IMR-90 (cell line): ENCODE results near the gene KAZN. TPM values are rescaled to one million over a fixed set of nuclear protein-coding genes. Genes with fewer than 3 reads are reported as not detected.

Experiments
- ATAC-seq: fragments of 200-7000 bp; cut with Tn5 transposase; 2 replicates; pipeline ENCODE4 v1.9.1; 2020; ENCODE audit warnings: low read depth, mild to moderate bottlenecking, moderate library complexity
- BruUV-seq: library from RNA; stranded (reverse); fragments of 400-500 nt; replicated peaks from 2 replicates; lab custom pipeline; 2021; lab: Mats Ljungman, UMichigan
- CTCF ChIA-PET: fragments of 300-600 bp; formaldehyde crosslinking; extraction: SDS; loops from one replicate; lab custom pipeline; 2021; ENCODE audit warnings: antibody characterized with exemption; lab: Yijun Ruan, JAX
- POLR2A ChIA-PET: fragments of 300-600 bp; sonication (Branson Sonifier 250); formaldehyde crosslinking; loops from one replicate; lab custom pipeline; 2022; ENCODE audit warnings: antibody characterized with exemption; ENCODE audit not compliant: unreplicated experiment; lab: Charles Lee
- DNase-seq: peaks from one replicate; pipeline ENCODE4 v3.0.0; 2013
- H2AFZ ChIP-seq: replicated peaks from 2 replicates; pipeline ENCODE3; 2013; ENCODE audit warnings: low read length, mild to moderate bottlenecking; ENCODE audit not compliant: poor library complexity
- H2AK5ac ChIP-seq: 2 replicates; pipeline ENCODE4 v1.6.1; 2013; ENCODE audit warnings: low read depth, low read length, inconsistent platforms
- H2AK9ac ChIP-seq: replicated peaks from 2 replicates; pipeline ENCODE3; 2013; ENCODE audit warnings: mild to moderate bottlenecking, low read depth, low read length, moderate library complexity; ENCODE audit not compliant: poor library complexity
- H2BK120ac ChIP-seq: 2 replicates; pipeline ENCODE4 v1.6.1; 2013; ENCODE audit warnings: low read depth, low read length, inconsistent platforms
- H2BK15ac ChIP-seq: 3 replicates; pipeline ENCODE4 v1.6.1; 2013; ENCODE audit warnings: low read depth, low read length, inconsistent platforms
- H2BK20ac ChIP-seq: 2 replicates; pipeline ENCODE4 v1.6.1; 2013; ENCODE audit warnings: low read depth, mild to moderate bottlenecking, inconsistent platforms, low read length, moderate library complexity
- H2BK5ac ChIP-seq: 2 replicates; pipeline ENCODE4 v1.6.1; 2013; ENCODE audit warnings: mild to moderate bottlenecking, low read depth, low read length, inconsistent platforms; ENCODE audit not compliant: poor library complexity, severe bottlenecking
- H3K14ac ChIP-seq: replicated peaks from 2 replicates; pipeline ENCODE4 v1.6.1; 2013; ENCODE audit warnings: low read depth, low read length, inconsistent platforms
- H3K18ac ChIP-seq: 2 replicates; pipeline ENCODE4 v1.6.1; 2013; ENCODE audit warnings: low read depth, low read length, control low read depth
- H3K23ac ChIP-seq: 2 replicates; pipeline ENCODE4 v1.6.1; 2013; ENCODE audit warnings: low read depth, low read length, inconsistent platforms
- H3K27ac ChIP-seq: 2 replicates; pipeline ENCODE4 v1.5.1; 2013; ENCODE audit warnings: mild to moderate bottlenecking, control low read depth, low read length; ENCODE audit not compliant: insufficient read depth
- H3K27me3 ChIP-seq: 2 replicates; pipeline ENCODE4 v1.6.1; 2013; ENCODE audit warnings: low read length; ENCODE audit not compliant: control insufficient read depth, insufficient read depth
- H3K36me3 ChIP-seq: 2 replicates; pipeline ENCODE4 v1.6.1; 2013; ENCODE audit warnings: low read length, mixed read lengths; ENCODE audit not compliant: control insufficient read depth, insufficient read depth
- H3K4ac ChIP-seq: 2 replicates; pipeline ENCODE4 v1.6.1; 2013; ENCODE audit warnings: low read depth, low read length, inconsistent platforms
- H3K4me1 ChIP-seq: 2 replicates; pipeline ENCODE4 v1.6.1; 2013; ENCODE audit warnings: low read length, mixed read lengths; ENCODE audit not compliant: control insufficient read depth, insufficient read depth
- H3K4me2 ChIP-seq: 2 replicates; pipeline ENCODE4 v1.6.1; 2013; ENCODE audit warnings: low read depth, mild to moderate bottlenecking, control low read depth, low read length, moderate library complexity
- H3K4me3 ChIP-seq: 2 replicates; pipeline ENCODE4 v1.5.1; 2013; ENCODE audit warnings: low read depth, mild to moderate bottlenecking, control low read depth, low read length, moderate library complexity; ENCODE audit not compliant: insufficient read depth
- H3K56ac ChIP-seq: 2 replicates; pipeline ENCODE4 v1.6.1; 2013; ENCODE audit warnings: low read length, inconsistent platforms; ENCODE audit not compliant: insufficient read depth; ENCODE audit errors: extremely low read depth
- H3K79me1 ChIP-seq, 2 experiments: 2 replicates each; pipeline ENCODE4 v1.6.1; 2013; ENCODE audit warnings: low read length in 2 of 2, inconsistent platforms in 1 of 2, low read depth in 1 of 2
- H3K9ac ChIP-seq: 2 replicates; pipeline ENCODE4 v1.6.1; 2013; ENCODE audit warnings: low read depth, low read length, control low read depth
- H3K9me1 ChIP-seq: 2 replicates; pipeline ENCODE4 v1.6.1; 2013; ENCODE audit warnings: low read length, inconsistent platforms; ENCODE audit not compliant: insufficient read depth
- H3K9me3 ChIP-seq: 2 replicates; pipeline ENCODE4 v1.6.1; 2013; ENCODE audit warnings: low read length; ENCODE audit not compliant: control insufficient read depth, insufficient read depth
- H4K20me1 ChIP-seq: 2 replicates; pipeline ENCODE4 v1.6.1; 2013; ENCODE audit warnings: low read length, inconsistent platforms; ENCODE audit not compliant: insufficient read depth
- H4K5ac ChIP-seq: 2 replicates; pipeline ENCODE4 v1.6.1; 2013; ENCODE audit warnings: mild to moderate bottlenecking, low read depth, low read length, control low read depth
- H4K8ac ChIP-seq, 2 experiments: 2 replicates each; pipeline ENCODE4 v1.6.1; 2013; ENCODE audit warnings: low read depth in 2 of 2, low read length in 2 of 2, control low read depth in 1 of 2, inconsistent platforms in 1 of 2
- H4K91ac ChIP-seq: 2 replicates; pipeline ENCODE4 v1.6.1; 2013; ENCODE audit warnings: low read depth, low read length, inconsistent platforms; ENCODE audit not compliant: insufficient read depth
- FOS ChIP-seq: fragments of 150-350 bp; IDR thresholded peaks from 2 replicates; pipeline ENCODE4 v1.6.1; 2016; ENCODE audit warnings: low read depth, low read length
- MAZ ChIP-seq: IDR thresholded peaks from 2 replicates; pipeline ENCODE4 v1.6.1; 2012; ENCODE audit warnings: low read depth, mild to moderate bottlenecking, low read length, improper control_type of control experiment, moderate library complexity, borderline replicate concordance
- MXI1 ChIP-seq: IDR thresholded peaks from 2 replicates; pipeline ENCODE4 v1.6.1; 2012; ENCODE audit warnings: low read depth, mild to moderate bottlenecking, low read length, moderate library complexity, borderline replicate concordance
- RCOR1 ChIP-seq: IDR thresholded peaks from 2 replicates; pipeline ENCODE4 v1.6.1; 2012; ENCODE audit warnings: mild to moderate bottlenecking, low read length, improper control_type of control experiment; ENCODE audit not compliant: insufficient replicate concordance
- WGBS, 2 experiments: methylation state at CpG; one replicate each; pipeline versions ENCODE4 v1.1.5 to v1.1.7; 2013; ENCODE audit warnings: missing lambda C conversion rate in 2 of 2; ENCODE audit not compliant: insufficient read length in 1 of 2; ENCODE audit errors: extremely low coverage in 2 of 2; 5-methylcytosine and 5-hydroxymethylcytosine counted together
- dilution Hi-C: fragments of 300-500 bp; cut with HindIII; formaldehyde crosslinking; loops from one replicate; pipeline ENCODE4 v1.14.3; 2018; ENCODE audit warnings: low sequenced_read_pairs; ENCODE audit not compliant: unreplicated experiment
- in situ Hi-C: fragments of 300-500 bp; cut with MboI; formaldehyde crosslinking; loops from 3 replicates; pipeline ENCODE4 v1.14.3; 2019; ENCODE audit warnings: low sequenced_read_pairs, inconsistent platforms, mixed read lengths
- intact Hi-C: fragments of 100-400 bp; cut with micrococcal nuclease; formaldehyde crosslinking; loops from 2 replicates; pipeline ENCODE4 v1.10.0; 2022
- polyA plus RNA-seq, 3 experiments: library from polyadenylated mRNA; depleted of rRNA; stranded (reverse); fragments of >200 nt; gene quantifications; 2 replicates each; pipeline ENCODE4 v1.2.3, GENCODE V29; 2012; ENCODE audit warnings: low replicate concordance in 1 of 3
- total RNA-seq: library from RNA; depleted of rRNA; stranded (reverse); fragments of >200 nt; gene quantifications from 2 replicates; pipeline ENCODE4 v1.2.3, GENCODE V29; 2012

KAZN gene
- total and polyA plus RNA-seq, 2 of the 4 experiments (the other 2 are of a cell fraction) = 5.2 to 10.5 TPM

- Histone ChIP-seq H2AK5ac (no peak overlapping the region), H3K4me3 (no peak overlapping the region), H3K14ac (no peak overlapping the region), H2AK9ac (no peak overlapping the region), H3K36me3 (no peaks in the 10 kb centered on the region), H3K9me3 (no peaks in the 10 kb centered on the region), H4K5ac (no peak overlapping the region), H3K4ac (no peak overlapping the region), H3K27ac (no peak overlapping the region), H3K9ac (no peak overlapping the region), H4K91ac (no peak overlapping the region), H3K56ac (no peak overlapping the region), H4K20me1 (no peaks in the 10 kb centered on the region), H3K4me2 (no peak overlapping the region), H2BK15ac (no peak overlapping the region), H2BK120ac (no peak overlapping the region), H2BK5ac (no peak overlapping the region), H3K27me3 (peaks cover 10% of the 10 kb centered on the region), H3K9me1 (no peaks in the 10 kb centered on the region), H2BK20ac (no peak overlapping the region), H3K79me1 (no peaks in the 10 kb centered on the region), H3K18ac (no peak overlapping the region), H3K4me1 (no peaks in the 10 kb centered on the region), H4K8ac (no peak overlapping the region), H3K23ac (no peak overlapping the region), H2AFZ (no peak overlapping the region)
- POLR2A ChIA-PET = no interaction called here
- no CpG with 5 or more reads among the region's 5 CpGs for WGBS, 2 experiments
- intact Hi-C loops (no loop called here), in situ Hi-C loops (no loop called here), dilution Hi-C loops (no loop called here)
- ATAC-seq (no peak), DNase-seq (no peak)
- TF ChIP-seq FOS (no peak), MXI1 (no peak), MAZ (no peak), RCOR1 (no peak)
- BruUV-seq = no TSS peak
- CTCF ChIA-PET = no interaction called here
These were observed 288.6 kb downstream of the KAZN start for GRCh38 chr1:14887044-14887566.
